ENCODE measurements around the gene CPNE2.

GRCh38 chr16:57094911-57095310, 2.5 kb downstream of the CPNE2 start:
- TF ChIP-seq RNF2 (IDR thresholded peaks at IDR 0.05; ENCODE audit: borderline replicate concordance, low read depth, low read length, missing control alignments, poor library complexity, severe bottlenecking) (no peak), CTCF (IDR thresholded peaks at IDR 0.05; ENCODE audit: control extremely low read depth in 1 of 3, insufficient read depth in 1 of 3, low read depth in 1 of 3, low read length in 3 of 3) (no peak), SUZ12 (IDR thresholded peaks at IDR 0.05; ENCODE audit: low read length) (no peak), USF2 (IDR thresholded peaks at IDR 0.05; ENCODE audit: low read length) (no peak), POLR2A (IDR thresholded peaks at IDR 0.05; ENCODE audit: control extremely low read depth in 1 of 2, low read depth in 2 of 2, low read length in 2 of 2) (no peak), KDM1A (IDR thresholded peaks at IDR 0.05; ENCODE audit: borderline replicate concordance, low read length) (no peak)
